Adipocyte (in vitro differentiated cells): ENCODE data around the gene NODAL.
A peak's percentile ranks its signal among the peaks of the same experiment; 100 is the strongest.

Experiments
- DNase-seq: peaks from one replicate; pipeline ENCODE4 v3.0.0-alpha.2; 2015; ENCODE audit warnings: low read depth
- H3K27me3 ChIP-seq: replicated peaks from 2 replicates; pipeline ENCODE4 v1.7.0; 2013; ENCODE audit warnings: mild to moderate bottlenecking, low read length, moderate library complexity; ENCODE audit not compliant: control insufficient read depth, insufficient read depth
- H3K36me3 ChIP-seq: 2 replicates; pipeline ENCODE4 v1.7.0; 2013; ENCODE audit warnings: low read length, mild to moderate bottlenecking, moderate library complexity; ENCODE audit not compliant: control insufficient read depth, insufficient read depth, severe bottlenecking
- H3K4me1 ChIP-seq: 2 replicates; pipeline ENCODE4 v1.7.0; 2013; ENCODE audit warnings: mild to moderate bottlenecking, low read length, moderate library complexity; ENCODE audit not compliant: control insufficient read depth, insufficient read depth
- H3K4me3 ChIP-seq: 2 replicates; pipeline ENCODE4 v1.7.0; 2013; ENCODE audit warnings: mild to moderate bottlenecking, low read length, moderate library complexity
- H3K9ac ChIP-seq: 2 replicates; pipeline ENCODE4 v1.7.0; 2013; ENCODE audit warnings: mild to moderate bottlenecking, low read length, moderate library complexity
- H3K9me3 ChIP-seq: 2 replicates; pipeline ENCODE4 v1.7.0; 2013; ENCODE audit warnings: mild to moderate bottlenecking, low read length, moderate library complexity; ENCODE audit not compliant: control insufficient read depth

NODAL gene

DNA sequence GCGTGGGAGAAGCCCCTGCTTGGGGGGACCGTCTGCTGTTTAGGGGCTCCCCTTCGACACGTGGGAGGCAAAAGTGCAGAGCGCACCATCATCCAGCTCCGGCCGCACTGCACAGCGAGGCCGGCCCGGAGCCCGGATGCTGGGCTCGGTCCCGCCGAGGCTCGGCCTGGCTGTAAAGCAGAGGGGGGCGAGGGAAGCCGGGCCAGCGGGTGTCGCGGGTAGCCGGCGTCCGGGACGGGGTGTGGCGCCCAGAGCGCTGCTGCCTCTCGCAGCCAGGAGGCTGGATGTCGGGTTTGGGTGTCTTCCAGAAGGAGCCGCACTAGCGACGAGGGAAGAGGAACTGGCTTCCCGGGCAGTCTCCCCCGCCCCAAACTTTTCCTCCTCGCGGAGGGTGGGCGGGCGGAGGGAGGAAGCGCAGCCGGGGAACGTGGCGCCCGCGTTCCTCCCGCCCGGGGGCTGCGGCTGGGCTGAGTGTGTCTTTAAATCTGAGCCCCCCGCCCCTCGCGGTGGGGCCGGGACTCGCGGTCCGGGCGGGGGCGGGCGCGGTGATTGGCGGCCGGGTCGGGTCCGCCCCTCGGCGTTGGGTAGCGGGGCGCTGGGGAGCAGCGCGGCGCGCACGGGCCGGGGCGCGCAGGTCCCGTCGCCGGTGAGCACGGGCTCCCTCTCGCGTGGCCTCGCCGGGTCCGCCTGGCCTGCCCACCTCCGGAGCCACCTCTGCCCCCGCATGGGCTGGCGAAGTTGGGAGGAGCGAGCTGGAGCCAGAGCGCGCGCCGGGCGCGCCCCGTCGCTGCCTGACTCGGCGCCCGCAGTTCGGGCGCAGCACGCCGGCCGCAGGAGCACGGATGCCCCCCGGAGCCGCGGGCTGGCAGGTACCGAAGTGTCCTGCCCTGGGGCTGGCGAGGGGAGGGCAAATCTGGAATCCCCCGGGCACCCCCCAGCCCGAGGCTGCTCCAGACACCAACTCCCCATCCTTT, 37.0 kb upstream of the NODAL start, which contains the start of gene PALD1:
Gene PALD1, plus strand, starts transcription at position 577 of the 974 bp plus-strand sequence. CDS start 47,185 bp downstream, outside the sequence.
- no peaks in the 10 kb centered on the region for H3K36me3 ChIP-seq
- no peak within 1 kb of the TSS for H3K9ac ChIP-seq
- DNase-seq: peak; percentile 74

DNA sequence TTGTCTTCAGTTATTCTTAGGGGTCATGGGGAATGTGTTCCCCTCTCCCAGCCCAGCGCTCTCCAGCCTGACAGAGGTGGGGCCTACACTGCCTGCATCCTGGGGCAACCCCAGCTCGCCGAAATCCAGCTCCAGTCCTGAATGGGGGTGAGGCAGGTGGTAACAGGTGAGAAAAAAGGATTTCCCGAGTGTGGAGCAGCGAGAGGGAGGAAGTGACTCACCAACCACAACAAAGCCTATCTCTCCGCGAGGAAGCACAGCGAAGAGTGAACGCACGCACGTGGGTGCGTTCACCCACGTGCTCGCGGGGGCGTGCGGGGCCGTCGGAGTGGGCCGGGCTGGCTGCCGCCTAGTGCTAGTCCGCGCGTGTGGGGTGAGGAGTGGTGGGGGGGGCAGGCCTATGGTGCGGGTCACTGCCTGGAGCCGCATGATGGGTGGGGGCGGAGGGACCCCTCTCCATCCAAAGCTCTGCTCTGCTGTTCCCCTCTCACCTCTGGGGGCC, 36.2 kb upstream of the NODAL start:
- DNase-seq: no peak
- Histone ChIP-seq H3K4me3 (no peak overlapping the region), H3K4me1 (peaks cover 10% of the 10 kb centered on the region), H3K9ac (no peak overlapping the region), H3K36me3 (no peaks in the 10 kb centered on the region), H3K27me3 (peaks cover 73% of the 10 kb centered on the region), H3K9me3 (no peaks in the 10 kb centered on the region)

More for the DNA sequence above, 37.0 kb upstream of the NODAL start, which contains the start of gene PALD1:
- Histone ChIP-seq H3K27me3 (peaks cover 73% of the 10 kb centered on the region), H3K9me3 (no peaks in the 10 kb centered on the region), H3K4me3 (peak within 1 kb of the TSS; percentile 47), H3K4me1 (peaks cover 10% of the 10 kb centered on the region)

DNA sequence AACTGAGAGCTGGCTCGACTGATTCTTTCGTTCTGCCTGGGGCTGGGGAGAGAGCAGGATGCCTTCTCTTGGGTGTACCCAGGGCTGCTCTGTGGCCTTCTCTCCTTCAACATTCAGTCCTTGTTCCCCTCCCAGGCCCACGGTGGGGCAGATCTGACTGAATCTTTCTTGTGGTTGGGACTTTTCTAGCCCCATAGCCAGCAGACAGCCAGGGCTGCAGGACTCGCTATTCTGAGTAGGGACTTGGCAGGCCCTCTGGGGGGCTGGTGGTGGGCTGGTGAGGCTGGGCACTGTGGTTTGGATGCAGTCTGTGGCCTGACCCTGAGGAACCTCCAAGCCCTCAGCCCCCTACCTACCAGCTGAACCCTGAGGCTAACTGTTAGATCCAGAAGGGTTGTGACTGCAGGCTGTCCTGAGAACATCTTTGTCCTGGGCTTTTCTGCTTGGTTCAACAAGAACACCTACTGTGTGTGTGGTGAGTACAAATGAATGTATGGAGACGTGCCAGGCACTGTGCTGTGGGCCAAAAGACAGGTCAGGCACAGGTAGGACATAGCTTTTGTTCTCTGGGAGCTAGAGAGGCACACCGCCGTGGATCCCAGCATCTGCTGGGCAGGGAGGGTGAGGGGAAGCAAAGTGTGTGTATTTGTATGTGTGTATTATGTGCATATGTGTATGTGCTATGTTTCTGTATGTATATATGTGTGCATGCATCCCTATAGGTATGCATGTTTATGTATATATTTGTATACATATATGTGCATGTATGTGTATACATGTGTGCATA, 35.0 kb upstream of the NODAL start:
- Histone ChIP-seq H3K27me3 (peaks cover 76% of the 10 kb centered on the region), H3K4me1 (no peaks in the 10 kb centered on the region), H3K4me3 (no peak overlapping the region), H3K9me3 (no peaks in the 10 kb centered on the region), H3K9ac (no peak overlapping the region), H3K36me3 (no peaks in the 10 kb centered on the region)
- DNase-seq: no peak

DNA sequence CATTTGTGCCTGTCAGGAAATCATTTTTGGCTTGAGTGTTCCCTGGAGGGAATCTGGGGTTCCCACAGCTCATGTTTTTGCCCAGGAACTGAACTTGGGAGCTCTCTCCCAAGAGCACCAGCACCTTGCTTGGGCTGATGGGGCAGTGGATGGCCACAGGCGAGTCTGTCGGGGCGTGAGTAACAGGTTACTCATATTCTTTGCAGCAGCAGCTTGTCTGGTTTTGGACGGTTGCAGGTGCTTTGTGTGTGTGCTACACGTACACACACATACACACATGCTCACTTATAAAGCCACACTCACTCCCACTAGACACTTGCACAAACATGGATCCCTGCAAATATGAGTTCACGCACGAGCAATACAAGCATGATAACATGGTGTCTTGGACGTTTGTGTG, 34.2 kb upstream of the NODAL start:
- DNase-seq: no peak
- no peak overlapping the region for H3K4me3 ChIP-seq
- H3K9ac ChIP-seq: no peak overlapping the region

DNA sequence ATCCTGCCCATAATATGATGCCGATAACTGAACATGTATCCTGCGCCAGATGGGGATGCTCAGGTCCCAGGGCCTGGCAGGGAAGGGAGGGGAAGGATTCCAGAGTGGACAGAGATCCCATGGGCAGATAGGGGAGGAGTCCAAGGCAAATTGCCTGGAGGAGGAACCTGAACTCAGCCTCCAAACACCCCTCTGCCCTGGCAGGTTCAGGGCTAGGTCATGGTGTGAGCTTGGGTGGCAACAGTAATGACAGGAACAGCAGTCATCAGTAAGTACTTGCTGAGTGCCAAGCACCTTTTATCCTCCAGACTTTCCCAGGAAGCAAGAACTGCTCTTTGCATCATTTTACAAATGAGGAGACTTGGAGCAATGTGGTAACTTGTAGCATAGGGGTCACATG, 33.3 kb upstream of the NODAL start:
- peaks cover 68% of the 10 kb centered on the region for H3K27me3 ChIP-seq
- no peaks in the 10 kb centered on the region for H3K4me1 ChIP-seq
- no peak overlapping the region for H3K9ac ChIP-seq
- H3K36me3 ChIP-seq: no peaks in the 10 kb centered on the region
- no peaks in the 10 kb centered on the region for H3K9me3 ChIP-seq
- no peak overlapping the region for H3K4me3 ChIP-seq
- DNase-seq: no peak

More for the DNA sequence above, 34.2 kb upstream of the NODAL start:
- H3K27me3 ChIP-seq: peaks cover 76% of the 10 kb centered on the region
- no peaks in the 10 kb centered on the region for H3K36me3 ChIP-seq
- no peaks in the 10 kb centered on the region for H3K4me1 ChIP-seq
- H3K9me3 ChIP-seq: no peaks in the 10 kb centered on the region

DNA sequence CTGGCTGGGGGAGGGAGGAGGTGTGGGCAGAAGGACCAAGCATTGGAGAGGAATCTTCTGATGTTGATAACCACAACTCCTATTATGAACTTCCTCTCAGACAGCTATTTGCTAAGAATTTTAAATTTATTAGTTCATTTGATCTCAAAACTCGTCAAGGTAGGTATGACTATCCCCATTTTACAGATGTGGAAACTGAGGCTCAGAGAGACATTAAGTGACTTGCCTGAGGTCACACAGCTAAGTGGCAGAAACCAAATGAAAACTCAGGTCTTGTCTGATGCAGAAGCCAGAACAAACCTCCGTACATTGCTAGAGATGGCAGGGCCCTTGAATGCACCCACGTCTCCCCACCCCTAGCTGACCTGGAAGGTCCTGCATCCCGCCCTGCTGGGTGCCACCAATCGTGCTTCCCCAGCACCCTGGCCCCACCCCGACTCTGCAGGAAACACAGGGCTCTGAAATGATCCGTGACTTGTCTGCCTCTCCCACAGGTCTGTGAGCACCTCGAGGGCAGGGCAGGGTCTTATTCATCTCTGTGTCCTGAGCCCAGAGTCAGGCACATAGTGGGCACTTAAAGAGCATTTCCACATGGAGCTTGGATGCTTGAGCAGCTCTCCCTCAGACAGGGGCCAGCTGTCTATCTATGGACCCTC, 31.4 kb upstream of the NODAL start:
- no peak overlapping the region for H3K4me3 ChIP-seq
- H3K36me3 ChIP-seq: no peaks in the 10 kb centered on the region
- peaks cover 69% of the 10 kb centered on the region for H3K27me3 ChIP-seq
- no peaks in the 10 kb centered on the region for H3K9me3 ChIP-seq
- DNase-seq: no peak
- H3K9ac ChIP-seq: no peak overlapping the region
- H3K4me1 ChIP-seq: no peaks in the 10 kb centered on the region

DNA sequence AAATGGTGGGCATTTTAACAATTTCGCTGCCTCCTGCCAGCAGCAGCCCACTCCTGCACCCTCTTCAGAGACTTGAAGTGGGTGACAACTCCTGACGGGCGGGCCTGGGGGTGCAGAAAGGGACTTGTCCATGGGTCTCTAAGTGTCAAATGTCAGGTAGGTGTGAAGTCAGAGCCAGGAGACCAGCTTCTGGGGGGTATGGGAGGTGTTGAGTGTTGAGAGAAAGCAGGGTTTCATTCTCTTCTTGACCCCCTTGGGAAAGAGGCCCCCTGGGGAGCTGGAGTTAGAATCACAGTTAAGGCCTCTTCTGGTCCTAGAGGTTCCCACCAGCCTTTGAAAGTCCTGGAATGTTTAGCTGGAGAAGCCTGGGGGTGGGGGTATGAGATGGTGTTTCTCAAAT, 25.5 kb upstream of the NODAL start:
- H3K36me3 ChIP-seq: no peaks in the 10 kb centered on the region
- H3K4me3 ChIP-seq: no peak overlapping the region
- no peak for DNase-seq
- peaks cover 10% of the 10 kb centered on the region for H3K4me1 ChIP-seq
- H3K9ac ChIP-seq: no peak overlapping the region
- H3K9me3 ChIP-seq: no peaks in the 10 kb centered on the region
- peaks cover 47% of the 10 kb centered on the region for H3K27me3 ChIP-seq

DNA sequence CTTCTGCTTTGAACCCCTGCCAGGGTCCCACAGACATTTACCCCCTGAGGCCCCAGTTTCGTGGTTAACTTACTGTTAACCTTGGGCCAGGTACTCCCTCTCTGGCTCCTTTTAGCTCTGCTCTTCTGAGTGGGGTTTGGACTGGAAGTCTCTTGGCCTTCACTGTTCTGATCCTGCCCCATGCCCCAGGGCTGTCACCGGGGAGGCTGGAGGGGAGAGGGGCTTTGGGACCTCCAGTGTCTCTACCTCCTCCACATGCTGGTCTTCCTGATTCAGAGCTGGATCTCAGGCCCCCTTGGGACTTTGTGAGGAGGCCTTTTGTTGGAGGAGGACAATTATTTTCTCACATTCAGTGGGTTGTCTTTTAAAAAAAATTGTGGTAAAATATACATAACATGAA, 24.4 kb upstream of the NODAL start:
- DNase-seq: no peak
- Histone ChIP-seq H3K4me3 (no peak overlapping the region), H3K36me3 (no peaks in the 10 kb centered on the region), H3K4me1 (peaks cover 17% of the 10 kb centered on the region), H3K9me3 (no peaks in the 10 kb centered on the region), H3K9ac (no peak overlapping the region), H3K27me3 (peaks cover 38% of the 10 kb centered on the region)

DNA sequence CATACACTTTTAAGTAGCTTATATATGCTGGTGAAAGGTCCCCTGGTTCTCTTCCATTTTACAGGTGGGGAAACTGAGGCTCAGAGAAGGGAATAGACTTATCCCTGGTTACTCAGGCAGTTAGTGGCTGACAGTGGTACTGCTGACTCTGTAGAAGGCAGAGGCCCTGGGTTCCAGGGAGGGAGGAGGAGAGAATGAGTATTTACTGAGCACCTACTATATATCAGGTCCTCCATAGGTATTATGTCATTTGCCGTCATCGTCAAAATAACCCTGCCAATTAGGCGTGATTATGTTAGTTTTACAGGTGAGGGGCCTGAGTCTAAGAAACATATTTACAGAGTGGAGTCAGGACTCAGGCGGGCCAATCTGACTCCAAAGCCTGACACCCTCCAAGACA, 23.8 kb upstream of the NODAL start:
- peaks cover 38% of the 10 kb centered on the region for H3K27me3 ChIP-seq
- no peaks in the 10 kb centered on the region for H3K9me3 ChIP-seq
- peaks cover 17% of the 10 kb centered on the region for H3K4me1 ChIP-seq
- no peaks in the 10 kb centered on the region for H3K36me3 ChIP-seq
- no peak for DNase-seq
- no peak overlapping the region for H3K9ac ChIP-seq
- H3K4me3 ChIP-seq: no peak overlapping the region

DNA sequence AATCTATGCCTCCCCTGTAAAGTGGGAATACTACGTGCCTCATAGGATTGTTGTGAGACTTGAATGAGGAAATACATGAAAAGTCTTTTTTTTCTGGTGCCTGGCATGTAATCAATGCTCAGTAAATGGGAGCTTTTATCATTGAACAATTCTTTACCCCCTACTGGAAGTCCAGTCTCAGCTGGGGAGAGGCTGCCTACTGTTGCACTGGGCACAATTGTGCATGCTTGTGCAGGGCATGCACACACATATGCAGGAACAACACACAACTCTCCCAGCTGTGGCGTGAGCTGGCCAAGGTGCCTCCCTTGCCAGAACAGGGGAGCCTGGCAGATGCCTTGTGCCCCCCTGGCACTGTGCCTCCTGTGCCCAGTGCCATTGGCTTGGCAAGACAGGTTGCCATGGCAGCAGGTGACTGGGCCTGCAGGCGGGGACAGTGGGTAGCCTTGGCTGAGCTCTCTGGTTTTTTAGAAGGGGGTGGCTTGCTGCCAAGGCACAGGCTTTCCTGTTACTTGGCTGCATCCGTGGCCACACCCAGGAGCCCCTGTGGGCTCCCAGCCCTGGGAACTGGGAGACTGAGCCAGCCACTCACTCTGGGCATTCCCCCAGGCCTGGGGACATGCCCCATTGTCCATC, 21.0 kb upstream of the NODAL start:
- H3K27me3 ChIP-seq: peaks cover 19% of the 10 kb centered on the region
- DNase-seq: peak; percentile 40
- H3K4me1 ChIP-seq: peaks cover 27% of the 10 kb centered on the region
- no peaks in the 10 kb centered on the region for H3K9me3 ChIP-seq
- H3K36me3 ChIP-seq: no peaks in the 10 kb centered on the region
- H3K9ac ChIP-seq: no peak overlapping the region
- no peak overlapping the region for H3K4me3 ChIP-seq
